Bronchial epithelial cell (primary cell): ENCODE results near the gene CDH18. TPM values are rescaled to one million over a fixed set of nuclear protein-coding genes. Genes with fewer than 3 reads are reported as not detected.
A peak's percentile ranks its signal among the peaks of the same experiment; 100 is the strongest.

Source experiments
- DNase-seq: peaks from one replicate; pipeline ENCODE4 v3.0.0-alpha.2; 2010; ENCODE audit warnings: low read depth
- FAIRE-seq: peaks from 2 replicates; lab custom pipeline; 2011; peaks lifted over from hg19 to GRCh38; lab: Jason Lieb, UNC
- H3K27me3 ChIP-seq: 2 replicates; pipeline ENCODE4 v1.5.1; 2011; ENCODE audit warnings: low read length; ENCODE audit not compliant: control insufficient read depth, insufficient read depth
- H3K36me3 ChIP-seq: 2 replicates; pipeline ENCODE4 v1.5.1; 2011; ENCODE audit warnings: low read length; ENCODE audit not compliant: control insufficient read depth, insufficient read depth
- H3K4me3 ChIP-seq: 2 replicates; pipeline ENCODE4 v1.5.1; 2011; ENCODE audit warnings: mild to moderate bottlenecking, low read depth, low read length, control low read depth
- CTCF ChIP-seq: IDR thresholded peaks from 2 replicates; pipeline ENCODE4 v1.5.1; 2011; ENCODE audit warnings: mild to moderate bottlenecking, moderate library complexity, low read length, control low read depth, inconsistent platforms; ENCODE audit not compliant: insufficient read depth, severe bottlenecking
- total RNA-seq: library from RNA; depleted of rRNA; stranded (reverse); fragments of >200 nt; gene quantifications from 2 replicates; pipeline ENCODE4 v1.2.1, GENCODE V29; 2014

Gene CDH18
- total RNA-seq, 1 donor from 2014 or later, result under 0.01 TPM

DNA sequence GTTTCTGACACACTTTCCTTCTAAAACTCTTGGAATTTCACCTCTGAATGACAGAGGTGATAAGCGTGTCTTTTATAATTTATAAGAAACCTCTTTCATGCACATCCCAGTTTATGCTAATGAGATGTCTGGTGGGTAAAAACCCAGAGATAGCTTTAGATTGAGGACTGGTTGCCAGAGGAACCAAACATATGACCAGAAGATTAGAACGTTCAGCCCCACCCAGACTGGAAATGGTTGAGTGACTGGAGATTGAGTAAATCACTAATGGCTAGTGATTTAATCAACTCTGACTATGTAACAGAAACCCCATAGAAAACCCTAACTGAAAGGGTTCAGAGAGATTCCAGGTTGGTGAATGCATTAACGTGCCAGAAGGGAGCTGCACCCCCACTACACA lies 69.2 kb downstream of the CDH18 start:
- no peaks in the 10 kb centered on the region for H3K27me3 ChIP-seq
- TF ChIP-seq CTCF, result no peak
- no peak overlapping the region for H3K4me3 ChIP-seq
- no peaks in the 10 kb centered on the region for H3K36me3 ChIP-seq
- DNase-seq (no peak), FAIRE-seq (no peak)

GRCh38 chr5:19917588-19918122 lies 70.3 kb downstream of the CDH18 start:
- Histone ChIP-seq H3K27me3 (no peaks in the 10 kb centered on the region), H3K36me3 (no peaks in the 10 kb centered on the region), H3K4me3 (no peak overlapping the region)
- no peak for FAIRE-seq
- TF ChIP-seq CTCF, result no peak
- DNase-seq, result no peak

DNA sequence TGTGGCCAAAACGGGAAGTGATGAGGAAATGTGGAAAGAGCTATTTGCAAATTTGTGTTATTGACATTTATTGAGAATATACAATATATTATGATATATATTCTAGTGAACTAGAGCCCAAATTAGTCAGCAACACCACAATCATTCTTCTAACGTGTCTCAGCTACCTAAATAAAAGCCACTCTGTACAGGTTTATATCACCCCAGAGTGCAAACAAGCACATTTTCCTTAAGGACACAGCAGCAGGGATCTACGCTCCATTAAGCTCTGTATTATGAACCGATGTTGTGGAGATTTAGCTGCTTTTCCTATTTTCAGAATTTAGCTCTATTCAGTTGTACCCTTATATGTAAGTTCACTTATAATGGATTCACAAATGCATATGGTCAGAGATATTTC lies 77.9 kb downstream of the CDH18 start:
- no peaks in the 10 kb centered on the region for H3K27me3 ChIP-seq
- DNase-seq (no peak), FAIRE-seq (no peak)
- H3K4me3 ChIP-seq, result no peak overlapping the region
- no peaks in the 10 kb centered on the region for H3K36me3 ChIP-seq
- no peak for TF ChIP-seq CTCF

- Histone ChIP-seq H3K4me3 (no peak overlapping the region), H3K36me3 (no peaks in the 10 kb centered on the region), H3K27me3 (no peaks in the 10 kb centered on the region)
- FAIRE-seq, result no peak
- no peak for TF ChIP-seq CTCF
- DNase-seq, result no peak
These were observed 83.2 kb downstream of the CDH18 start for GRCh38 chr5:19904766-19905165.

DNA sequence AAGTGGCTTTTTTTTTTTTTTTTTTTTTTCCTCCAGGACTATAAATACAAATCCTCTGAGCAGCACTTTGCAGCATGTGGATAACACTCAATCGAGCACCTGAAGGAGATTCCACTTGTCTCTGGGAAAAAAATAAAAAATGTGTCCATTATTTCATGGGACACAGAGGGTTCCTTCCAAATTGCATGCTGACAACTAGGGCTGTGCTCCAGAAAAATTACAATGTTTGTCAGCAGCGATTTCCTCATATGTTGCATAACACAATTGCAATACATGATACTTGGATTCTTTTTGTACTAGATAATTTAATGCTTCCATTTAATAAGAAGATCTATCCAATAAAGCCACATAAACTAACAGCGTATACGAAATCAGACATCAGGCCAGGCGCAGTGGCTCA lies 84.4 kb downstream of the CDH18 start:
- FAIRE-seq, result no peak
- DNase-seq, result peak; percentile 39
- H3K4me3 ChIP-seq, result no peak overlapping the region

More for the DNA sequence above, 84.4 kb downstream of the CDH18 start:
- no peaks in the 10 kb centered on the region for H3K27me3 ChIP-seq
- TF ChIP-seq CTCF, result no peak
- H3K36me3 ChIP-seq, result no peaks in the 10 kb centered on the region
